ENCODE data around the gene NUCKS1. TPM values are rescaled to one million over a fixed set of nuclear protein-coding genes. Genes with fewer than 3 reads are reported as not detected.

Gene NUCKS1
- total and polyA plus RNA-seq, 2 of the 13 experiments (the other 11 are each of a cell fraction or from before 2014, with no cell fraction given) = 35.5 to 117 TPM

DNA sequence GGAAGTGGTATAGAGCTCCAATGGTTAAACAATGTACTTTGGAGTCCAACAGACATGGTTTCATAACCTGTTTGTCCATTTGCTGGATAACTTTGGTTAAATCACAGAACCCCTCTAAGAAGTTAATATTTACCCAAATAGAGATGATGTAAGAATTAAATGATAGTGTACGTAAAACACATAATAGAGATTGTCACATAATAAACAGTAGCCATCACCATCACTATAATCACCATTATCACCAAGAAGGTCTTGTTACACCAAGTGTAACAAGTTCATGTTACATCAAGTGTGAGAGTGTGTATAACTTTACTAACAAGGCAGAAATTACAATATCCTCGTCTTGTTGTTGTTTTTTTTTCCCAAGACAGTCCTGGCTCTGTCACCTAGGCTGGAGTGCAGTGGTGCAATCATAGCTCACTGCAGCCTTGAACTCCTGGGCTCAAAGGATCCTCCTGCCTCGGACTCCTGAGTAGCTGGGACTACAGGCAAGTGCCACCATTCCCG lies 23.3 kb downstream of the NUCKS1 start (continued):
- TF ChIP-seq, protein P1, sequence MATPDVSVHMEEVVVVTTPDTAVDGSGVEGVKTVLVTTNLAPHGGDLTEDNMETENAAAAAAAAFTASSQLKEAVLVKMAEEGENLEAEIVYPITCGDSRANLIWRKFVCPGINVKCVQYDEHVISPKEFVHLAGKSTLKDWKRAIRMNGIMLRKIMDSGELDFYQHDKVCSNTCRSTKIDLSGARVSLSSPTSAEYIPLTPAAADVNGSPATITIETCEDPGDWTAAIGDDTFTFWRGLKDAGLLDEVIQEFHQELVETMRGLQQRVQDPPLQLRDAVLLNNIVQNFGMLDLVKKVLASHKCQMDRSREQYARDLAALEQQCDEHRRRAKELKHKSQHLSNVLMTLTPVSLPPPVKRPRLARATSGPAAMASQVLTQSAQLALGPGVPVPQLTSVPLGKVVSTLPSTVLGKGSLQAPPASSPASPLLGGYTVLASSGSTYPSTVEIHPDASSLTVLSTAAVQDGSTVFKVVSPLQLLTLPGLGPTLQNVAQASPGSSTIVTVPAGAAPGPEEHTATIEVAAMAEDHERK (CRISPR knock-in tag; IDR thresholded peaks at IDR 0.05; ENCODE audit: low read depth) = no peak
- no peak for TF ChIP-seq SOX13 (IDR thresholded peaks at IDR 0.05)
- TF ChIP-seq SOX13 (CRISPR knock-in tag; conservative IDR thresholded peaks at IDR 0.05 in 1 of 2, IDR thresholded peaks at IDR 0.05 in 1 of 2) = peak in 1 of 2 experiments; percentile 25; a peak in 1 of 4 replicates
- peak; percentile 91 for TF ChIP-seq ZNF652 (CRISPR knock-in tag; IDR thresholded peaks at IDR 0.05; ENCODE audit: borderline replicate concordance, low read depth)
- no peak for TF ChIP-seq TBX3 (IDR thresholded peaks at IDR 0.05; ENCODE audit: borderline replicate concordance)
- no peak for TF ChIP-seq KDM4B (CRISPR knock-in tag; IDR thresholded peaks at IDR 0.05)
- TF ChIP-seq, protein P2, sequence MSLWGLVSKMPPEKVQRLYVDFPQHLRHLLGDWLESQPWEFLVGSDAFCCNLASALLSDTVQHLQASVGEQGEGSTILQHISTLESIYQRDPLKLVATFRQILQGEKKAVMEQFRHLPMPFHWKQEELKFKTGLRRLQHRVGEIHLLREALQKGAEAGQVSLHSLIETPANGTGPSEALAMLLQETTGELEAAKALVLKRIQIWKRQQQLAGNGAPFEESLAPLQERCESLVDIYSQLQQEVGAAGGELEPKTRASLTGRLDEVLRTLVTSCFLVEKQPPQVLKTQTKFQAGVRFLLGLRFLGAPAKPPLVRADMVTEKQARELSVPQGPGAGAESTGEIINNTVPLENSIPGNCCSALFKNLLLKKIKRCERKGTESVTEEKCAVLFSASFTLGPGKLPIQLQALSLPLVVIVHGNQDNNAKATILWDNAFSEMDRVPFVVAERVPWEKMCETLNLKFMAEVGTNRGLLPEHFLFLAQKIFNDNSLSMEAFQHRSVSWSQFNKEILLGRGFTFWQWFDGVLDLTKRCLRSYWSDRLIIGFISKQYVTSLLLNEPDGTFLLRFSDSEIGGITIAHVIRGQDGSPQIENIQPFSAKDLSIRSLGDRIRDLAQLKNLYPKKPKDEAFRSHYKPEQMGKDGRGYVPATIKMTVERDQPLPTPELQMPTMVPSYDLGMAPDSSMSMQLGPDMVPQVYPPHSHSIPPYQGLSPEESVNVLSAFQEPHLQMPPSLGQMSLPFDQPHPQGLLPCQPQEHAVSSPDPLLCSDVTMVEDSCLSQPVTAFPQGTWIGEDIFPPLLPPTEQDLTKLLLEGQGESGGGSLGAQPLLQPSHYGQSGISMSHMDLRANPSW (CRISPR knock-in tag; IDR thresholded peaks at IDR 0.05; ENCODE audit: borderline replicate concordance) = no peak
- no peak for TF ChIP-seq ZNF24 (IDR thresholded peaks at IDR 0.05)
- TF ChIP-seq, protein P3, sequence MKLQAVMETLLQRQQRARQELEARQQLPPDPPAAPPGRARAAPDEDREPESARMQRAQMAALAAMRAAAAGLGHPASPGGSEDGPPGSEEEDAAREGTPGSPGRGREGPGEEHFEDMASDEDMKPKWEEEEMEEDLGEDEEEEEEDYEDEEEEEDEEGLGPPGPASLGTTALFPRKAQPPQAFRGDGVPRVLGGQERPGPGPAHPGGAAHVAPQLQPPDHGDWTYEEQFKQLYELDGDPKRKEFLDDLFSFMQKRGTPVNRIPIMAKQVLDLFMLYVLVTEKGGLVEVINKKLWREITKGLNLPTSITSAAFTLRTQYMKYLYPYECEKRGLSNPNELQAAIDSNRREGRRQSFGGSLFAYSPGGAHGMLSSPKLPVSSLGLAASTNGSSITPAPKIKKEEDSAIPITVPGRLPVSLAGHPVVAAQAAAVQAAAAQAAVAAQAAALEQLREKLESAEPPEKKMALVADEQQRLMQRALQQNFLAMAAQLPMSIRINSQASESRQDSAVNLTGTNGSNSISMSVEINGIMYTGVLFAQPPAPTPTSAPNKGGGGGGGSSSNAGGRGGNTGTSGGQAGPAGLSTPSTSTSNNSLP (IDR thresholded peaks at IDR 0.05; ENCODE audit: low read depth, low read length) = 0 out of 2 replicates have a peak, but pooled peaks have one; percentile 61
- TF ChIP-seq ZBTB42 (CRISPR knock-in tag; IDR thresholded peaks at IDR 0.05) = no peak
- no peak for TF ChIP-seq ZNF354B (CRISPR knock-in tag; IDR thresholded peaks at IDR 0.05)
- TF ChIP-seq, protein P4, sequence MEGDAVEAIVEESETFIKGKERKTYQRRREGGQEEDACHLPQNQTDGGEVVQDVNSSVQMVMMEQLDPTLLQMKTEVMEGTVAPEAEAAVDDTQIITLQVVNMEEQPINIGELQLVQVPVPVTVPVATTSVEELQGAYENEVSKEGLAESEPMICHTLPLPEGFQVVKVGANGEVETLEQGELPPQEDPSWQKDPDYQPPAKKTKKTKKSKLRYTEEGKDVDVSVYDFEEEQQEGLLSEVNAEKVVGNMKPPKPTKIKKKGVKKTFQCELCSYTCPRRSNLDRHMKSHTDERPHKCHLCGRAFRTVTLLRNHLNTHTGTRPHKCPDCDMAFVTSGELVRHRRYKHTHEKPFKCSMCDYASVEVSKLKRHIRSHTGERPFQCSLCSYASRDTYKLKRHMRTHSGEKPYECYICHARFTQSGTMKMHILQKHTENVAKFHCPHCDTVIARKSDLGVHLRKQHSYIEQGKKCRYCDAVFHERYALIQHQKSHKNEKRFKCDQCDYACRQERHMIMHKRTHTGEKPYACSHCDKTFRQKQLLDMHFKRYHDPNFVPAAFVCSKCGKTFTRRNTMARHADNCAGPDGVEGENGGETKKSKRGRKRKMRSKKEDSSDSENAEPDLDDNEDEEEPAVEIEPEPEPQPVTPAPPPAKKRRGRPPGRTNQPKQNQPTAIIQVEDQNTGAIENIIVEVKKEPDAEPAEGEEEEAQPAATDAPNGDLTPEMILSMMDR (CRISPR knock-in tag; IDR thresholded peaks at IDR 0.05) = no peak
- no peak for TF ChIP-seq ZSCAN21 (CRISPR knock-in tag; IDR thresholded peaks at IDR 0.05; ENCODE audit: borderline replicate concordance)
- TF ChIP-seq ZSCAN31 (CRISPR knock-in tag; IDR thresholded peaks at IDR 0.05; ENCODE audit: low read depth) = no peak
- TF ChIP-seq TOPORS (CRISPR knock-in tag; IDR thresholded peaks at IDR 0.05) = no peak
- TF ChIP-seq ZNF180 (CRISPR knock-in tag; IDR thresholded peaks at IDR 0.05; ENCODE audit: borderline replicate concordance, low read depth) = no peak
- peak; percentile 70; the same call in 1 of the 2 replicates for TF ChIP-seq HMG20A (CRISPR knock-in tag; IDR thresholded peaks at IDR 0.05; ENCODE audit: borderline replicate concordance)
- TF ChIP-seq, protein P5, sequence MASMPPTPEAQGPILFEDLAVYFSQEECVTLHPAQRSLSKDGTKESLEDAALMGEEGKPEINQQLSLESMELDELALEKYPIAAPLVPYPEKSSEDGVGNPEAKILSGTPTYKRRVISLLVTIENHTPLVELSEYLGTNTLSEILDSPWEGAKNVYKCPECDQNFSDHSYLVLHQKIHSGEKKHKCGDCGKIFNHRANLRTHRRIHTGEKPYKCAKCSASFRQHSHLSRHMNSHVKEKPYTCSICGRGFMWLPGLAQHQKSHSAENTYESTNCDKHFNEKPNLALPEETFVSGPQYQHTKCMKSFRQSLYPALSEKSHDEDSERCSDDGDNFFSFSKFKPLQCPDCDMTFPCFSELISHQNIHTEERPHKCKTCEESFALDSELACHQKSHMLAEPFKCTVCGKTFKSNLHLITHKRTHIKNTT (CRISPR knock-in tag; IDR thresholded peaks at IDR 0.05) = no peak
- no peak for TF ChIP-seq TEAD2 (CRISPR knock-in tag; IDR thresholded peaks at IDR 0.05)
- no peak for TF ChIP-seq CBX1 (IDR thresholded peaks at IDR 0.05; ENCODE audit: low read depth)
- TF ChIP-seq KMT2A (CRISPR knock-in tag; IDR thresholded peaks at IDR 0.05) = no peak

Data from HepG2 (cell line).